ENCODE data around the gene OVAAL.

GRCh38 chr1:180568184-180568583 lies 9.4 kb downstream of the OVAAL start:
- TF ChIP-seq, protein P1, sequence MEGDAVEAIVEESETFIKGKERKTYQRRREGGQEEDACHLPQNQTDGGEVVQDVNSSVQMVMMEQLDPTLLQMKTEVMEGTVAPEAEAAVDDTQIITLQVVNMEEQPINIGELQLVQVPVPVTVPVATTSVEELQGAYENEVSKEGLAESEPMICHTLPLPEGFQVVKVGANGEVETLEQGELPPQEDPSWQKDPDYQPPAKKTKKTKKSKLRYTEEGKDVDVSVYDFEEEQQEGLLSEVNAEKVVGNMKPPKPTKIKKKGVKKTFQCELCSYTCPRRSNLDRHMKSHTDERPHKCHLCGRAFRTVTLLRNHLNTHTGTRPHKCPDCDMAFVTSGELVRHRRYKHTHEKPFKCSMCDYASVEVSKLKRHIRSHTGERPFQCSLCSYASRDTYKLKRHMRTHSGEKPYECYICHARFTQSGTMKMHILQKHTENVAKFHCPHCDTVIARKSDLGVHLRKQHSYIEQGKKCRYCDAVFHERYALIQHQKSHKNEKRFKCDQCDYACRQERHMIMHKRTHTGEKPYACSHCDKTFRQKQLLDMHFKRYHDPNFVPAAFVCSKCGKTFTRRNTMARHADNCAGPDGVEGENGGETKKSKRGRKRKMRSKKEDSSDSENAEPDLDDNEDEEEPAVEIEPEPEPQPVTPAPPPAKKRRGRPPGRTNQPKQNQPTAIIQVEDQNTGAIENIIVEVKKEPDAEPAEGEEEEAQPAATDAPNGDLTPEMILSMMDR (IDR thresholded peaks at IDR 0.05) = no peak
- TF ChIP-seq POLR2A (IDR thresholded peaks at IDR 0.05) = no peak

All from lower leg skin (tissue), 3 donors.